ENCODE results near the gene ARHGEF3. TPM values are rescaled to one million over a fixed set of nuclear protein-coding genes. Genes with fewer than 3 reads are reported as not detected.

ARHGEF3 gene
- total RNA-seq, 1 donor from 2014 or later: 20.9 TPM

- Mint-ChIP-seq H3K27ac (no peak overlapping the region), H3K36me3 (no peaks in the 10 kb centered on the region), H3K9me3 (no peaks in the 10 kb centered on the region), H3K4me1 (ENCODE audit: unreplicated experiment) (peaks cover 25% of the 10 kb centered on the region), H3K4me3 (no peak overlapping the region), H3K27me3 (no peaks in the 10 kb centered on the region)
- DNase-seq (ENCODE audit: extremely low spot score, unreplicated experiment): no peak
- TF ChIP-seq CTCF (conservative IDR thresholded peaks at IDR 0.05): no peak
These were observed 24.1 kb upstream of the ARHGEF3 start for GRCh38 chr3:56825567-56826438.

- Mint-ChIP-seq H3K4me3 (peak overlapping the region; percentile 38), H3K4me1 (ENCODE audit: unreplicated experiment) (peaks cover 20% of the 10 kb centered on the region), H3K27ac (peak overlapping the region; percentile 78), H3K9me3 (no peaks in the 10 kb centered on the region), H3K36me3 (no peaks in the 10 kb centered on the region), H3K27me3 (no peaks in the 10 kb centered on the region)
- TF ChIP-seq CTCF (conservative IDR thresholded peaks at IDR 0.05): no peak
- DNase-seq (ENCODE audit: extremely low spot score, unreplicated experiment): no peak
These were observed 22.4 kb upstream of the ARHGEF3 start for GRCh38 chr3:56823984-56824703.

- H3K27ac Mint-ChIP-seq: peak overlapping the region; percentile 78
- no peak for DNase-seq (ENCODE audit: extremely low spot score, unreplicated experiment)
- H3K4me1 Mint-ChIP-seq (ENCODE audit: unreplicated experiment): peaks cover 27% of the 10 kb centered on the region
- no peaks in the 10 kb centered on the region for H3K9me3 Mint-ChIP-seq
- H3K4me3 Mint-ChIP-seq: peak overlapping the region; percentile 38
- no peaks in the 10 kb centered on the region for H3K36me3 Mint-ChIP-seq
- no peaks in the 10 kb centered on the region for H3K27me3 Mint-ChIP-seq
- TF ChIP-seq CTCF (conservative IDR thresholded peaks at IDR 0.05): no peak
These were observed 21.7 kb upstream of the ARHGEF3 start for GRCh38 chr3:56823421-56823926.

- H3K9me3 Mint-ChIP-seq: no peaks in the 10 kb centered on the region
- H3K27ac Mint-ChIP-seq: no peak overlapping the region
- TF ChIP-seq CTCF (conservative IDR thresholded peaks at IDR 0.05): no peak
- H3K27me3 Mint-ChIP-seq: no peaks in the 10 kb centered on the region
- peaks cover 31% of the 10 kb centered on the region for H3K4me1 Mint-ChIP-seq (ENCODE audit: unreplicated experiment)
- H3K4me3 Mint-ChIP-seq: no peak overlapping the region
- no peaks in the 10 kb centered on the region for H3K36me3 Mint-ChIP-seq
- DNase-seq (ENCODE audit: extremely low spot score, unreplicated experiment): no peak
These were observed 20.8 kb upstream of the ARHGEF3 start for GRCh38 chr3:56822501-56822900.

- Mint-ChIP-seq H3K27ac (peak overlapping the region; percentile 49), H3K27me3 (no peaks in the 10 kb centered on the region), H3K36me3 (no peaks in the 10 kb centered on the region), H3K4me1 (ENCODE audit: unreplicated experiment) (peaks cover 26% of the 10 kb centered on the region), H3K9me3 (no peaks in the 10 kb centered on the region), H3K4me3 (no peak overlapping the region)
- no peak for DNase-seq (ENCODE audit: extremely low spot score, unreplicated experiment)
- no peak for TF ChIP-seq CTCF (conservative IDR thresholded peaks at IDR 0.05)
These were observed 17.5 kb upstream of the ARHGEF3 start for GRCh38 chr3:56819016-56819809.

Data from type B pancreatic cell (in vitro differentiated cells).